GM04503 (cell line): Measurements from ENCODE around the gene ENOX2.

Experiments
- DNase-seq: peaks from one replicate; pipeline ENCODE4 v3.0.0-alpha.2; 2012; ENCODE audit warnings: low read depth

Gene ENOX2

GRCh38 chrX:130699618-130700017 lies 203.4 kb downstream of the ENOX2 start:
- DNase-seq, result no peak

- no peak for DNase-seq
Observed at GRCh38 chrX:130696542-130696941, 206.5 kb downstream of the ENOX2 start.

- DNase-seq, result no peak
Observed at GRCh38 chrX:130695931-130696330, 207.1 kb downstream of the ENOX2 start.

- DNase-seq, result no peak
Observed at GRCh38 chrX:130694983-130695382, 208.0 kb downstream of the ENOX2 start.

GRCh38 chrX:130691576-130691975 lies 211.4 kb downstream of the ENOX2 start:
- DNase-seq, result no peak

- no peak for DNase-seq
Observed at GRCh38 chrX:130688360-130688759, 214.6 kb downstream of the ENOX2 start.

GRCh38 chrX:130682990-130683389 lies 220.0 kb downstream of the ENOX2 start:
- no peak for DNase-seq

- DNase-seq, result no peak
Observed at GRCh38 chrX:130680164-130681035, 222.6 kb downstream of the ENOX2 start.

GRCh38 chrX:130676861-130677260 lies 226.1 kb downstream of the ENOX2 start:
- DNase-seq, result no peak

GRCh38 chrX:130672214-130672613 lies 230.8 kb downstream of the ENOX2 start:
- no peak for DNase-seq

GRCh38 chrX:130669233-130669632 lies 233.8 kb downstream of the ENOX2 start:
- DNase-seq, result peak; percentile 23

- DNase-seq, result no peak
Observed at GRCh38 chrX:130665263-130665662, 237.7 kb downstream of the ENOX2 start.

- DNase-seq, result no peak
Observed at GRCh38 chrX:130658310-130658709, 244.7 kb downstream of the ENOX2 start.

- peak; percentile 5 for DNase-seq
Observed at GRCh38 chrX:130654409-130654950, 248.5 kb downstream of the ENOX2 start.

- no peak for DNase-seq
Observed at GRCh38 chrX:130652824-130653578, 250.0 kb downstream of the ENOX2 start.

- no peak for DNase-seq
Observed at GRCh38 chrX:130649738-130650137, 253.3 kb downstream of the ENOX2 start.

- DNase-seq, result no peak
Observed at GRCh38 chrX:130647468-130647867, 255.5 kb downstream of the ENOX2 start.

- DNase-seq, result no peak
Observed at GRCh38 chrX:130645955-130646583, 256.9 kb downstream of the ENOX2 start.

GRCh38 chrX:130637591-130637990 lies 265.4 kb downstream of the ENOX2 start:
- DNase-seq, result peak; percentile 27

GRCh38 chrX:130636277-130636676 lies 266.7 kb downstream of the ENOX2 start:
- no peak for DNase-seq

GRCh38 chrX:130631011-130631410 lies 272.0 kb downstream of the ENOX2 start:
- no peak for DNase-seq

GRCh38 chrX:130628516-130628915 lies 274.5 kb downstream of the ENOX2 start:
- no peak for DNase-seq
